Inferior parietal cortex (tissue), 1 donor: Measurements from ENCODE around the gene NFASC.

Experiments
- DNase-seq: peaks from one replicate; pipeline ENCODE4 v3.0.0-alpha.2; 2016; ENCODE audit errors: extremely low spot score

The NFASC gene

DNA sequence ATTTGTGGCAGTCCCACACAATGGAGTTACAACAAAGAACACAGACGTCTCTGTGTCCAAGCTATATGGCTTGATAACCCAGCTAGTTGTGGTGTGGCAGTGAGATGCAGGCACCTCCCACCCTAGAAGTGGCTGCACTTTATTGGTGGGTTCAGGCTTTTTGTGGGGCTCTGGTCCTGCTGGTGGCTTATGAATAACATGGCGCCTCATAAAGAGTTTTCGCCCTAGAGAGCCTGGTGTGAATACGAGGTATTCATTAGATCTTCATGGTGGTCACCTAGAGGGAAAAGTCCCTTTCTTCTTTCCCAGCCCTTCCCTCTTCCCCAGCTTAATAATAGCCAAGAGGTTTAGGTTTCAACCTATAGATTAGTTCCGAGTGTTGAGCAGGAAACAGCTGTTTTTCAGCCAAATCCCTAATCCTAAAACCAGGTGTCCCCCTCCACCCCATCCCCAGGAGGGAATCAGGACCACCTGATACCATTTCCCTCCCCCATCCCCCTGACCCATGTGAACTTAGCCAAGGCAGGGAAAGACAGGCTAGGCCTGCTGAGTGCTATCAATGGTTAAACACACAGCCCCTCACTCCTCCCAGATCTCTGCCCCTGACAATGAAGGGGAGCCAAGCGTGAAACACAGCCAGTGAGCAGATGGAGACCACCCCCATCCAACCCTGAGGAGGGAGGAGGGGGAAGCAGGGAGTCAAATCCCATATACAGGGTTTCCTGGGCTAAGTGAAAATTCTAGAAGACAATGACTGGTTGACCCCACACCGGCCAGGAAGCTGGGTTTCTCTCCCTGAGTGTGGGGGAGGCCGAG is 58.2 kb downstream of the NFASC start:
- no peak for DNase-seq

DNA sequence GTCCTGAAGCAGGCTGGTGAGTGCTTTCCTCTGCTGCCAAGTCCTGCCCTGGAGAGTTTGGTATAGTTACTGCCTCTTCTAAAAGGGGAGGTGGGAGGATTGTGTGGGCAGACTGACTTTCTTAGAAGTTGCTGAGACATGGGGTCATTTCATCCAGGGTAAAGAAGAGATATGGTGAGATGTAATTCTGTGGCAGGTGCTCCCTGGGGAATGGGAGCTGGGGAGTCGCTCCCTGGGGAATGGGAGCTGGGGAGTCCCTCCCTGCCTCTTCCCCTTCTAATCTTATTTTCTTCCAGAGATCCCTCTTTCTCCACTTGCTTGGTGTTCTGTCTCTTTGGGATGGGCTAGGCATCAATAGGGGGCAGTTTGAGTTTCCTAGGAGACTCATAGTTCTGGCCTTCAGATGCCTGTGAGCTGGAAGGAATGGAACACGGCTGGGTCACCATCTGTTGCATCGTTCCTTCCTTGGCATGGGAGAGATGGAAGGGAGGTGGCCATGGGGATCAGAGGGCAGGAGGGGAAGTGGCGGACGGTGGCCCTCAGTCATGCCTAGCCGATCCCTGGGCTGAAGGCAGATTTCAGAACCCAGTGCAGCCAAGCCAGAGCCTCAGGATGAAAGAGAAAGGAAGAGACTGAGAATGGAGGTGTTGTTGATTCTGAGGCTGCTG is 59.0 kb downstream of the NFASC start:
- no peak for DNase-seq

DNA sequence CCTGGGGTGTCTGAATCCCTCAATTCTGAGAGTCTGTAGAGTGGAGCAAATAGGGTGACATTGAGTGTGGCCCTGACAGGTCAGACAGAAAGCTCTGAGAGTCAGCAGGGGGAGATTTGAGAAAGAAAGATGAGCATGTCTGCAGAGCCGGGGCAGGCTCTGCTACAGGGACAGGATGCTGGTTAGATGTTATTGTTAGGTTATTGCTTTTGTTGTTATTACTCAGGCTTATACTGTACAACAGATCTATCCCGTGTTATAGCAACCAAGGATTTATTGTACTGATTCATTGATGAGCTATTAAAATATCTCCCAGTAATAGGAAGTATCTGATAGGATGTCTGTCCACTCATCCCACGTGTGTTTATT is 59.5 kb downstream of the NFASC start:
- no peak for DNase-seq

DNA sequence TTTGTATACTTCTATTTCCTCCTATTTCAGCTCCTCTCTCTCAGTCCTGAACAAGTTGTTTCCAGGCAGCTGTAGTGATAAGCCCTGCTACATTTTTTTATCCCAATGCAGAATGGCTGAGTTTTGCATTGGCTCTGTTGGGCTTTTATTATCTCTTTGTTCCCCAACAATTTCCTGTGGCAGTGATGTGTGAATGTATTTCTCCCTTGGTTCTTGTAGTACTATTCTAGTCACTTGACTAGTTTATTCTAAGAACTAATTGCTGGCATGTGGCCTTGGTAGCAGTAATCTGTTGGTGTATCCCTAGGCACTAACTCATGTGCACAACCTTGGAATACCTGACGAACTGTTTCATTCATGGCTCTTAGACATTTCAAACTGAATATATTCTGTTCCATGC is 60.7 kb downstream of the NFASC start:
- no peak for DNase-seq

DNA sequence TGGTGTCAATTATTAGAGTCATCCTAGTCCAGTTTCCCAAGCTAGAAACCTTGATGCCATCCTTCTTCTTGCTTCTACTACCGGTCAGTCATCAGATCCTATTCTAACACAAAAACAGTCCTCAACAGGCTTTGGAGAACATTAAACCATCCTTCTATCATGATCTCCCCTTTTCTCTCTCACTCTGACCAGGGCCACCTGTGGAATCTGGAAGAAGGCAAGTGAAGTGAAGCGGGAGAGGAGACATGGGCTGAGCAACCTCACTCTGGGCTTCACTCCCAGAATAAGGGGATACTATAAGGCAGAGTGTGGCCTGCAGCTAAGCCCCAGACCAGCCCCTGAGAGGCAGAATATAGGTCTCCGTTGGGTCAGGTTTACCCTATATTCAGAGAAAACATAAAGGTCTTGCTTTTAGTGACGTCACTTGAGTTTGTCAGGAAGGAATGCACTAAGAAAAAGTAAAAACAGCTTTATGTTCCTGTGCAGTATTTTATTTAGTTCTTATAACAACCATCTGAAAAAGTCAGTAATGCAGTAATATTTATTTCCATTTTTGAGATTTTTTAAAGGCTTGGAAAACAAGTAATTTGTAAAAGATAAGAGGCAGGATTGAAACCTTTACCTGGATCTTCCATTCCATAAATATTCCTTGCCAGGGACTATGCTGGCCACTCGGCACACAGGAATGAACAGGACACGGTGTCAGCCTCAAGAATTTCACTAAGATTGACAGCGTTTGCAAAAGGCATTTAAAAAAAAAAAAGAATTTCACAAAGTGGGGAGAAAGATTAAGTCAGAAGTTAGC is 61.3 kb downstream of the NFASC start:
- DNase-seq: no peak

DNA sequence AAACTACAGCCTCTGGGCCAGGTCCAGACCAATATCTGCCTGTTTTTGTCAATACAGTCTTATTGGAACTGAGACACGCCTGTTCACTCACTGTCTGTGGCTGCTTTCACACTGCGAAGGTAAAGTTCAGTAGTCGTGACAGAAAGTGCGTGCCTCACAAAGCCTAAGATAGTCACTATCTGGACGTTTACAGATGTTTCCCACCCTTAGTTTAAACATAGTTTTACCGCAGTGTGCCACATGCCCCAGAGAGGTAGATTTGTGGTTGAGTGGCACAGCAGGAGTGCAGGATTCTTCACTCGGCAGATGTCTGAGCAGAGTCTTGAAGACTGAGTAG is 61.9 kb downstream of the NFASC start:
- DNase-seq: no peak

DNA sequence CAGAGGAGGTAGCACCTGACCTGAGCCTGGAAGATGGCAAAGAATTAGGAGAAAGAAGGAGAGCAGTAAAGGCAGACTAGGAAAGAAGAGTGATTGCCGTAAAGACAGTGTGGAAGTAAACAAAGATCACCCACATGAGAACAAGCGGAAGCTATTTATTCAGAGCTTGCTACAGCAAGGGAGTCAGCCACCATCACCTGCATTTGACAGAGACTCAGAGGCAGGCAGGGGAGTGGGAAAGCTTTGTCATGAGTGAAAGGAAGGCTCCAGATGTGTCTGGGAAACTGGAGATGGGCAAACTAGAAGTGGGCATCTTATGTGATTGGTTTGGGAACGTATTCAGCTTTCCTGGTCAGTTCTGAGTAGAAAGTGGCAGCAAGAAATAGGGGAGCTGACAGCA is 64.5 kb downstream of the NFASC start:
- DNase-seq: no peak

DNA sequence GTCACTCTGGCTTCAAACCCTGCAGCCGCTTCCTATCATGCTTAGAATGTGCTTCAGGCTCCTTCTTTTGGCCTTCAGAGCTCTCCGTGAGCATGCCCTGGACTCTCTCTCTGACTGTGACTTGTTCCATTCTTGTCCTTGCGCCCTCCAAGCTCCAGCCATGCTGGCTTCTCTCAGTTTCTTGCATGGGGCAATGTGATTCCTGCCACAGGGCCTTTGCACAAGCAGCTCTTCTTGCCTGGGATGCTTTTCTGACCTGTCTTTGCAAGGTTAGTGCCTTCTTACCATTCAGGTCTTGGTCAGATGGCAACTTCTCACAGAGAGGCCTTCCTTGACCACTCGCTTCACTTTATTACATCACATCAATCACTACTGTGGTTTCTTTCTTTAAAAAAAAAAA is 66.1 kb downstream of the NFASC start:
- no peak for DNase-seq

DNA sequence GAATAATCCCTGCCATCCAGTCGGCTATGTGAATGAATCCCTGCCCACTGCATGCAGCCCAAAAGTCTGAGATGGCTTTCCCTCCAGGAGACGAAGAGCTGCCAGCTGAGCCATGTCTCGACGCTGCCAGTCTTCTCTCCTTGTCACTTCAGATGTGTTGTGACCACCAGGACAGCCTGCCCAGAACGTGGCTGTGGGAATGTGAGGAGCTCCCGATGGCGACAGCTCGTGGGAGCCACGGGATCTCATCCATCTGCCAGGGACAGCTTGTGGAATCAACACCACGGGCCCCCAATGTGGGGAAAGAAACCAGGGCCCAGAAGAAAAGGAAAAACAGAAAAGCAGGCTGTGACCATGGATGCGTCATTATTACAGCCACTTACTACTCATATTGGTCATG is 67.2 kb downstream of the NFASC start:
- no peak for DNase-seq

DNA sequence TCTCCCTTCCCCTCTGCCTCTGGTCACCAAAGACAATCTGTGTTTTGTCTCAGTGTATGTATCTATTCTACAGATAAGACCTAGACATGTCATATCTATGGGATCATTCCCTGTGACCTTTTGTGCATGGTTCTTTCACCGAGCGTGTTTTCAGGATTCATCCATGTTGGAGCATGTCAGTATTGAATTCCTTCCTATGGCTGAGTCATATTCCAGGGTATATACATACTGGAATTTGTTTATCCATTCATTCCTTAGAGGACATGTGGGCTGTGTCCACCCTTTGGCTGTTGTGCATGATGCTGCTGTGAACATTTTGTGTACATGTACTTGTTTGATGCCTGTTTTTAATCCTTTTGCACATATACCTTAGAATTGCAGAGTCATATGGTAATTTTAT is 69.9 kb downstream of the NFASC start:
- no peak for DNase-seq

DNA sequence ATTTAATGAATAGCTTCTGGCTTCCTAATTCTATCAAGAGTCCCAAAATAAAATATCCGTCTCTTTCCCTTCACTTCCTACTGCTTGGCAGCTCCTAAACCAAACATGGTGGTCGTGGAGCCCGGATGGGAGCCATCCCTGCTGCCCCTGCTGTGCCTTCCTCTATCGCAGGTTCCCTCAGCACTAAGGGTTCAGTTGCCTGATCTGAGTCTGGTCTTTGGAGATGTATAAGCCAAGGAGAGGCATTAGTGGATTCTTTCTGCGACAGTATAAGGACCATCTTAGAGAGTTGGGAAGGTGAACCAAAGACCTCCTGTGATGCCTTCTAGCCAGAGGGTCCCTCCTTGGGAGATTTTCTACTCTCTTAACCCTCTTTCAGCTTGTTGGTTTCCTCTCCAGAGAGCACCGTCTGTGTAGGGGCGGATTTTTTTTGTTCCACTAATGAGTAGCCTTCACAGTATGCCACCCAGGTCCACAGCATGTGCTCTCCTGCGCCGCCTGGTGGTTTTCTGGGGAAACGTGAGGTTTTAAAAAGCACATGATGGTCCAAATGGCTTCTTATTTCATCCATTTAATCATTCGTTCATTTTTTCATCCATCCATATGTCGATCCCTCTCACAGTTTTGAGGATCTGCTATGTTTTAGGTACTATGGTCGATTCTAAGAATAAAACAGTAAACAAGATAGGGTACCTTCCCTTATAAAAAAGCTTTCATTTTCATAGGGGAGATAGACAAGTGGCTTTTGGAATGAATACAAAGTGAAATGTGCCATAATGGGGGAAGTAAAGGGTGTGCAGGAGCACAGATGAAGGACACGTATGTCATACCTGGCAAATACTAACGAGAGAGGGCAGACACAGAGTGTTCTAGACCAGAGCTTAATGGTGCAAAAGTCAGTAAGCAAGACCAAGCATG is 71.0 kb downstream of the NFASC start:
- DNase-seq: peak; percentile 89

DNA sequence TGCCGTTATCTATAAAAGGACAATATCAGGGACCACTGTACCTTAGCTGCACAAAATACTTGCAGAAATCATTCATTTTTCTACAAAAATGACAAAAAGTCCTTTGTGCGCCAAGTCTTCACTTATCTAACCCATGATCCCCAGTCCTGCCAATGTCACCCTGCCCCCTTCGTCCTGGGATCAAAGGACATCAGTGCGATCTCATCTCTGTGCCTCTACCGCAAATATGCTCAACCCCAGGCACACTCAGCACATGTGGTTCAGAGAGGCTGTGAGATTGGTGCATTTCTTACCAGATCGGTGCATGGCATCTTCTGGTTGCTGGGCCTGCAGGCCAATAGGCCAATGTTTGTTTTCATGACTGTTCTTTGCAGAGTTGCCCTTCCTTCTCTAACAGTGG is 72.8 kb downstream of the NFASC start:
- DNase-seq: no peak

DNA sequence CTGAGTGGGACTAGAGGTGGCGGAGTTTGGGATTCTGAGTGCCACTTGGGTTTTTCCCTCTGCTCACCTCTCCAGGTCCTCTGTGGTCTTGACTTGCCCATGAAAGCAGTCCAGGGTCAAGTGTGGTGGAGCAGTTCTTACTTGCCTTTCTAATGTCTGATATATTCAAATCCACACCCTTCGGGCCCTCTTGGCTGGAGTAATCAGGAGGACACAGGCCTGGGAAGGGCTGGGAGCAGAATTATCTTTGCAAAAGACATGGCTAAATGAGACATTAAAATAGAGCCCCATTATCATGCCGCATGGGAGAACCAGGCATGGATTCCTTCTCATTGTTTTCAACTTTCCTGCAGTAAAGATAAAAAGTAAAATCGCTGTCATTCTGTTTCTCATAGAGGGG is 74.0 kb downstream of the NFASC start:
- no peak for DNase-seq

DNA sequence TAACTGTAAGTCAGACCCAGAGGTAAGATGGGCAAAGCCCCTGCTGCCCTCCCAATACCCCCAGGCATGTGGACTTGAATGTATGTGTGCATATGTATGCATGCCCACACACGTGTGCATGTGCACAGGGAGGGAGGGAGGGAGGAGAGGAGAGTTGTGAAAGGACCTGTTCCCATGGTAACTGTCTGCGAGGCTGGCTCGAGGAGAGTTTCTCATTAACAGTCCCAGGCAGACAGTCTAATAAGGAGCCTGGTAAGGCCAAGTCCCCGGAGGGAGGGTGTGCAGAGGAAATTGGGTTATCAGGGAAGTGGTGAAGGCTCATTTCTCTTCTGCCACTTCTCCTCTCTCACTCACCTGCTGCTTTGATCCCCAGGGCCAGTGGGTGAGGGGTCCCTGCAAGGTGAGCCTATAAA is 74.9 kb downstream of the NFASC start:
- no peak for DNase-seq

DNA sequence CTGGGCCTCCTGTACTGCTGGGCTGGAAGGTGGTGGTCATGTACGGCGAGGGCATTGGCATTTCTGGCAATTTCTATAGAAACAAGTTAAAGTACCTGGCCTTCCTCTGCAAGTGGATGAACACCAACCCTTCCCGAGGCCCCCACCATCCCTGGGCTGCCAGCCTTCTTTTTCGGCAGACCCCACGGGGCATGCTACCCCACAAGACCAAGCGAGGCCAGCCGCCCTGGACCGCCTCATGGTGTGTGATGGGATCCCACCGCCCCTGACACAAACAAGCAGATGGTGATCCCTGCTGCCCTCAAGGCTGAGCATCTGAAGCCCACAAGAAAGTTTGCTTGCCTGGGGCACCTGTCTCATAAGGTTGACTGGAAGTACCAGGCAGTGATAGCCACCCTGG is 76.0 kb downstream of the NFASC start:
- no peak for DNase-seq

DNA sequence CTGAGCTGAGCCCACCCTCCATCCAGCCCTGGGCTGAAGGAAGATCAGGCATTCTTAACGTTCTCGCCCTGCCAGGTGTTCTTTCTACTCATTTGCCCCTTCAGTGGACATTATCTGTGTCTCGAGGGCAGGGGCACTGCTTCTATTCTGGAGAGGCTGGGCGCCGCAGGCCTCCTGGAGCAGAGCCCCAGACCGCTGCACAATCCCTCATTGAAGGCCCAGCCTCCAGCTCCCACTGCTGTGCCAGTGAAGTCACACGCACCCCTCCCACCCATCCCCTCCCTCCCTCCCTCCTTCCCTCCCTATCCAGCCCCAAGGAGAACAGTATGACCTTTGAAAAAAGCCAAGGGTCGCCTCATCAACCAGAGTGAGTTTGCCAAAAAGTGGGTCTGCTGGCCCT is 76.7 kb downstream of the NFASC start:
- no peak for DNase-seq

DNA sequence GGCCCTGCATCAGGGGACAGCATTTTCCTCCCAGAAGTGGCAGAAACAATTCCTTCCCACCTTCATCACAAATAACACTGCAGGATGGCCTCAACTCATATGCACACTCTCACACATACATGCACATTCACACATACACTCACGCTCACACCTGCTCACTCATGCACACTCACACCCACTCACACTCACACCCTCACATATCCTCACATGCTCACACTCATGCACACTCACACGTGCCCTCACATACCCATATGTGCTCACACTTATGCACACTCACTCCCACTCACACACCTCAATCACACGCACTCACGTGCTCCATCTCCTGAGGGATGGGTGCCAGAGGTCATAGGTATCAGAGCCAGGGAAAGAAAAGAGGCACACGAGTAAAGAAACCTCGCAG is 77.1 kb downstream of the NFASC start:
- no peak for DNase-seq

DNA sequence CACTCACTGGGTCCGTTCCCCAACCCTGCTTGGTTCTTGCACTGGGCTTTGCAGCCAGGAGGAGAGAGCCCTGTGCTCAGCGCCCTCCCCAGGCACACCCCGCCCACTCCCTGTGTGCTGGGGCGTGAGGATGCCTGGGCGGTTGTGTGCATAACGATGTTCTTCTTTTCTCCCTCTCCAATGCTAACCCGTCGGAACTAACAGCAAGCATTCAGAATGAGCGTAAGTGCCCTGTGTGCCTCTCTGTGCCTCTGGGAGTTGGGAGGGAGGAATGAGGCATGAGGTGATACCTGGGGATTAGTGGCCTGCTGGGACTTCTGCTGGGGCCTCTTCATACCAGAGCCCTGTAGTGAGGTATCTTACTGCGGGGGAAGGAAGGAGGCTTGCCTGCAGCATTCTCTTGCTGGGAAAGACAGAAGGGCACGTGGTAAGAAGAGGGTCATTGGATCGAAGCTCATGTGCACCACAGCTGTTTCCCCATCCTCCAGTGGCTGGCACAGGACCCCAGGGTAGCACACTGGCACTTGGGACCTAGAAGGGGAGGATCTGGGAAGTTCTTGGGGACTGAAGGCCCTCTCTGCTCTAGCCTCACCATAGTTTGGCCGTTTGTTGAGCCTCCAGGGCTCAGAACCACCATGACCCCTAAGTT is 79.8 kb downstream of the NFASC start:
- DNase-seq: no peak

DNA sequence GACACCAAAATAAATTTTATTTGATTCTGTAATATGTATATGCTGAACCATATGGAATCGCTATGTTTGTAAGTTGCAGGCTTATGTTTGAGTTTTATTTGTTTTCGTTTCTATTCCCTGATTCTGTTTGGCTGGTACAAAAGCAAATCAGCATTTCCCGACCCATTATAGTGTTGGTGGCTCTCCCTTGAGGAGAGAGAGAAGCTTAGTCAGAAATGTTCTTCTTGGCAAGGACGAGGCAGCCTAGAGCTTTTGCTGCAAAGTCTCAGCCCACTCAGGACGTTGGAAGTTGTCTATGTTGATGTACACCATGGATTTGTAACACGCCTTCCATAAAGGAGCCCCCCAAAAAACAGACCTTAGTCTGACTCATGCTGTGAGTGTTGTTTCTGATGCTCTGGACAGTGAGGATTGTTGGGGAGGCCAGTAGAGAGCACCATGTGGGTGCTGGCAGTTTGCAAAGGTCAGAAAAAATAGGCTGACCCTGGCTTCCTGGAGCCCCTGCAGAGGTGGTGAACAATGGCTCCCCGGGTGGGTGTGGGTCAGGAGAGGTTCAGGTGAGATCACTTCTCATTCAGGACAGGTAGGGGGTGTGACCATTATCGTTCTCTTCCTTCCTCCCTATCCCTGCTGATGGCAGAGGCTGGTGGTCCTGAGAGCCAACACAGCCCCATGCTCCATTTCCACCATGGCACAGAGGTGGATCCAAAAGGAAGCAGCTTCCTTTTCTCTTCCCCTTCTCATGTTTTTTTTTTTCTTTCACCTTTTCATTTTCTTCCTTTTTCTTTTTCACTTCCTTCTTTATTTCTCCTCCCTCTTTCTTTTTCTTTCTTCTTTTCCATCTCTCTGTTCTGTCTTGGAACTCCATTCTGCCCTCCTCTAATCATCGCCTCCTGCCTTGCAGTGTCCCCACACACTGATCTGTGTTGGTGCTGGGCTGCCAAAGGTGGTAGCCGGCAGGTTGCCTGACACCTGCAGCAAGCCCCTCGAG is 88.0 kb downstream of the NFASC start:
- DNase-seq: no peak

DNA sequence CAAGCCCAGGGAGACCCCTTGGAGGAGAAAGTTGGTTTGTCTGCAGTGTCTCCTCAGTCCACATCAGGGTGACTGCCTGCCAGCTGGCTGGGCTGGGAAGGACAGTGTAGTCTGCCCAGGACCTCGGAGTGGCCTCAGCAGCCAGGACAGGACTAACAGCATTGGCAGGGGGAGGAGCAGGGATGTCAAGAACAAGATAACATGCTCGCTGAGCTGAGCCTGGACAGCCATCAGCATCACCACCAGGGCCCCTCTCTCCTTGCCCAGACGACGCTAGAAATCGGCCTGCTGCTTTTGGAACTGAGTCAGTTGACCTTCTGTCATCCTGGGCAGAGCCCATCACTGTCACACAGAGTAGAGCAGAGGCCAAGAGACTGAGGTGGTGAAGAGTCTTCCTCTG is 88.7 kb downstream of the NFASC start:
- DNase-seq: no peak
